Measurements from ENCODE around the gene CD86. TPM values are rescaled to one million over a fixed set of nuclear protein-coding genes. Genes with fewer than 3 reads are reported as not detected.

Gene CD86
- polyA plus RNA-seq, 1 donor from 2014 or later: not detected

DNA sequence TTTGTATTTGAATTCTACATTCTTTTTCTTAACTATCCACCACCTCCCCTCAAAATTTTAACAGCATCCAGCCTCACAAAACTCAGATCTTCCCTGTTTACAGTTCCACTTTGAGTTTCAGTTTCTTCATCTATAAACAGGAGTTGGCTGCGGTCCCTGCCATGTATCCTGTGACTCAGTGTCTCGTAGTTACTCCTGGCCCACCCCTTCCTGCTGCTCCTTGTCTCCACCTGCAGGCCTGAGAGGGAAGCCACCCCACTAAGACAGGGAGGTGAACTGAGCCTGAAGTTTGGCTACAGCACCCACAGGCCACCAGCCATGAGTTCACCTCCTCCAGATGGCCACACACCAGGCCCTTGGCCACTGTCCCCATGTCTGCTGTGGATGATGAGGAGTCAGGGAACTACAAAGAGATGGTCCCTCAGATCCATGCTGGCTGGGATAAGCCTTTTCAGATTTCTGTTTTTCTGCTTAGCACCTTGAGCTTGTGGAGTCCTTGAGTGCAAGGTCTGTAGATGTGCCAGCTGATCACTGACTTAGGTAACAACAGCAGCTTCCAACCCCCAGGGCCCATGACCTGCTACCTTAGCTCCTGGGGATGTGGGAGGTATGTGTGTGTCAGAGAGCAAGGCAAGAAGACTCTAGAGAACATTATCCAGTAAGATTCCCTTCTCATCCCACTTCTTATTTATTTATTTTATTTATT lies 37.5 kb downstream of the CD86 start:
- H3K27ac ChIP-seq (ENCODE audit: low read length): no peak overlapping the region
- TF ChIP-seq POLR2AphosphoS5 (IDR thresholded peaks at IDR 0.05) (no peak), SMC3 (conservative IDR thresholded peaks at IDR 0.05; ENCODE audit: poor library complexity) (no peak), TAF1 (IDR thresholded peaks at IDR 0.05; ENCODE audit: low read depth) (no peak), MXI1 (conservative IDR thresholded peaks at IDR 0.05; ENCODE audit: poor library complexity, severe bottlenecking) (no peak), RAD21 (conservative IDR thresholded peaks at IDR 0.05) (no peak), EZH2 (IDR thresholded peaks at IDR 0.05; ENCODE audit: borderline replicate concordance, insufficient read depth, low read length, poor library complexity, severe bottlenecking) (no peak), EP300 (conservative IDR thresholded peaks at IDR 0.05; ENCODE audit: poor library complexity, severe bottlenecking) (no peak)
- TF ChIP-seq, protein P1, sequence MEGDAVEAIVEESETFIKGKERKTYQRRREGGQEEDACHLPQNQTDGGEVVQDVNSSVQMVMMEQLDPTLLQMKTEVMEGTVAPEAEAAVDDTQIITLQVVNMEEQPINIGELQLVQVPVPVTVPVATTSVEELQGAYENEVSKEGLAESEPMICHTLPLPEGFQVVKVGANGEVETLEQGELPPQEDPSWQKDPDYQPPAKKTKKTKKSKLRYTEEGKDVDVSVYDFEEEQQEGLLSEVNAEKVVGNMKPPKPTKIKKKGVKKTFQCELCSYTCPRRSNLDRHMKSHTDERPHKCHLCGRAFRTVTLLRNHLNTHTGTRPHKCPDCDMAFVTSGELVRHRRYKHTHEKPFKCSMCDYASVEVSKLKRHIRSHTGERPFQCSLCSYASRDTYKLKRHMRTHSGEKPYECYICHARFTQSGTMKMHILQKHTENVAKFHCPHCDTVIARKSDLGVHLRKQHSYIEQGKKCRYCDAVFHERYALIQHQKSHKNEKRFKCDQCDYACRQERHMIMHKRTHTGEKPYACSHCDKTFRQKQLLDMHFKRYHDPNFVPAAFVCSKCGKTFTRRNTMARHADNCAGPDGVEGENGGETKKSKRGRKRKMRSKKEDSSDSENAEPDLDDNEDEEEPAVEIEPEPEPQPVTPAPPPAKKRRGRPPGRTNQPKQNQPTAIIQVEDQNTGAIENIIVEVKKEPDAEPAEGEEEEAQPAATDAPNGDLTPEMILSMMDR (IDR thresholded peaks at IDR 0.05; ENCODE audit: poor library complexity, severe bottlenecking): no peak
- TF ChIP-seq, protein P2, sequence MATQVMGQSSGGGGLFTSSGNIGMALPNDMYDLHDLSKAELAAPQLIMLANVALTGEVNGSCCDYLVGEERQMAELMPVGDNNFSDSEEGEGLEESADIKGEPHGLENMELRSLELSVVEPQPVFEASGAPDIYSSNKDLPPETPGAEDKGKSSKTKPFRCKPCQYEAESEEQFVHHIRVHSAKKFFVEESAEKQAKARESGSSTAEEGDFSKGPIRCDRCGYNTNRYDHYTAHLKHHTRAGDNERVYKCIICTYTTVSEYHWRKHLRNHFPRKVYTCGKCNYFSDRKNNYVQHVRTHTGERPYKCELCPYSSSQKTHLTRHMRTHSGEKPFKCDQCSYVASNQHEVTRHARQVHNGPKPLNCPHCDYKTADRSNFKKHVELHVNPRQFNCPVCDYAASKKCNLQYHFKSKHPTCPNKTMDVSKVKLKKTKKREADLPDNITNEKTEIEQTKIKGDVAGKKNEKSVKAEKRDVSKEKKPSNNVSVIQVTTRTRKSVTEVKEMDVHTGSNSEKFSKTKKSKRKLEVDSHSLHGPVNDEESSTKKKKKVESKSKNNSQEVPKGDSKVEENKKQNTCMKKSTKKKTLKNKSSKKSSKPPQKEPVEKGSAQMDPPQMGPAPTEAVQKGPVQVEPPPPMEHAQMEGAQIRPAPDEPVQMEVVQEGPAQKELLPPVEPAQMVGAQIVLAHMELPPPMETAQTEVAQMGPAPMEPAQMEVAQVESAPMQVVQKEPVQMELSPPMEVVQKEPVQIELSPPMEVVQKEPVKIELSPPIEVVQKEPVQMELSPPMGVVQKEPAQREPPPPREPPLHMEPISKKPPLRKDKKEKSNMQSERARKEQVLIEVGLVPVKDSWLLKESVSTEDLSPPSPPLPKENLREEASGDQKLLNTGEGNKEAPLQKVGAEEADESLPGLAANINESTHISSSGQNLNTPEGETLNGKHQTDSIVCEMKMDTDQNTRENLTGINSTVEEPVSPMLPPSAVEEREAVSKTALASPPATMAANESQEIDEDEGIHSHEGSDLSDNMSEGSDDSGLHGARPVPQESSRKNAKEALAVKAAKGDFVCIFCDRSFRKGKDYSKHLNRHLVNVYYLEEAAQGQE (IDR thresholded peaks at IDR 0.05; ENCODE audit: borderline replicate concordance): no peak
- no peaks in the 10 kb centered on the region for H3F3A ChIP-seq (ENCODE audit: insufficient read depth, low read length, poor library complexity, severe bottlenecking)
- no peak overlapping the region for H2AFZ ChIP-seq (ENCODE audit: low read depth, low read length)
- no peaks in the 10 kb centered on the region for H3K79me2 ChIP-seq (replicated peaks; ENCODE audit: insufficient read depth, low read length)
- no peaks in the 10 kb centered on the region for H3K9me3 ChIP-seq (ENCODE audit: low read length)
- H3K4me3 ChIP-seq (ENCODE audit: low read length): no peak overlapping the region
- no peaks in the 10 kb centered on the region for H4K20me1 ChIP-seq (ENCODE audit: insufficient read depth)
- no peaks in the 10 kb centered on the region for H3K36me3 ChIP-seq (ENCODE audit: insufficient read depth, low read length)
- no peak overlapping the region for H3K9ac ChIP-seq (ENCODE audit: low read length)
- H3K4me2 ChIP-seq (ENCODE audit: low read length): no peak overlapping the region
- H3K27me3 ChIP-seq (ENCODE audit: insufficient read depth, low read depth, low read length): no peaks in the 10 kb centered on the region
- H3K9me2 ChIP-seq (ENCODE audit: insufficient read depth, low read length): no peaks in the 10 kb centered on the region

DNA sequence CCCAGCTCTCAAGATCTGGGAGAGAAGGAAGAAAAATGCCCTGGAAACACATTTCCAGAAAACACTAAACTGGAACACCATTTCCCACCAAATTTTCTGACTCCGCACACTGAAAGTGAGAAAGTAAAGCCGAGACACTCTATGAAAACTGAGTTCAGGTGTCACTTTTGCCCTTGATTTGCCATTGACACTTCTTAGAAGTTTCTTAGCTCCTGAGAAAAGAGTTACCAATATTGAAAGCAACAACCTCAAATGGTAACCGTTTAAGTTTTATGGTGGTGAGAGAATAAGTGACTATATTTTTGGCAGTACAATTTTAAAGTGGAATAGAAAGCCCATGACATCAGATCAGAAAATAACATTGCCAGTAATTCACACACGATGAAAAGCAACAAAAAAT lies 39.0 kb downstream of the CD86 start:
- Histone ChIP-seq H3F3A (ENCODE audit: insufficient read depth, low read length, poor library complexity, severe bottlenecking) (peaks cover 3% of the 10 kb centered on the region), H3K9me3 (ENCODE audit: low read length) (no peaks in the 10 kb centered on the region), H3K36me3 (ENCODE audit: insufficient read depth, low read length) (no peaks in the 10 kb centered on the region), H3K27ac (ENCODE audit: low read length) (no peak overlapping the region), H3K4me2 (ENCODE audit: low read length) (no peak overlapping the region), H4K20me1 (ENCODE audit: insufficient read depth) (no peaks in the 10 kb centered on the region), H2AFZ (ENCODE audit: low read depth, low read length) (no peak overlapping the region), H3K27me3 (ENCODE audit: insufficient read depth, low read depth, low read length) (no peaks in the 10 kb centered on the region), H3K79me2 (replicated peaks; ENCODE audit: insufficient read depth, low read length) (no peaks in the 10 kb centered on the region), H3K4me3 (ENCODE audit: low read length) (no peak overlapping the region), H3K9me2 (ENCODE audit: insufficient read depth, low read length) (no peaks in the 10 kb centered on the region), H3K9ac (ENCODE audit: low read length) (no peak overlapping the region)
- TF ChIP-seq, protein P2 (IDR thresholded peaks at IDR 0.05; ENCODE audit: borderline replicate concordance): no peak
- TF ChIP-seq RAD21 (conservative IDR thresholded peaks at IDR 0.05): no peak
- TF ChIP-seq, protein P1 (IDR thresholded peaks at IDR 0.05; ENCODE audit: poor library complexity, severe bottlenecking): no peak
- TF ChIP-seq EZH2 (IDR thresholded peaks at IDR 0.05; ENCODE audit: borderline replicate concordance, insufficient read depth, low read length, poor library complexity, severe bottlenecking): no peak
- no peak for TF ChIP-seq TAF1 (IDR thresholded peaks at IDR 0.05; ENCODE audit: low read depth)
- no peak for TF ChIP-seq EP300 (conservative IDR thresholded peaks at IDR 0.05; ENCODE audit: poor library complexity, severe bottlenecking)
- no peak for TF ChIP-seq POLR2AphosphoS5 (IDR thresholded peaks at IDR 0.05)
- TF ChIP-seq SMC3 (conservative IDR thresholded peaks at IDR 0.05; ENCODE audit: poor library complexity): no peak
- no peak for TF ChIP-seq MXI1 (conservative IDR thresholded peaks at IDR 0.05; ENCODE audit: poor library complexity, severe bottlenecking)

All from neural cell (in vitro differentiated cells).